Esophagus (tissue), 2 donors: ENCODE data around the gene KANK3. TPM values are rescaled to one million over a fixed set of nuclear protein-coding genes. Genes with fewer than 3 reads are reported as not detected.
A peak's percentile ranks its signal among the peaks of the same experiment; 100 is the strongest.
"Not testable (repeated sequence)": the region's sequence is repeated elsewhere in the genome, so short reads cannot be mapped to it uniquely, and the experiment has no call there.

Experiments
- H3K27ac ChIP-seq, 2 donors: one replicate each; pipeline ENCODE4 v1.5.1; 2013; ENCODE audit warnings: low read depth in 2 of 2, mild to moderate bottlenecking in 2 of 2, inconsistent platforms in 1 of 2, low read length in 1 of 2, moderate library complexity in 1 of 2
- H3K27me3 ChIP-seq, 2 donors: one replicate each; pipeline ENCODE4 v1.6.1; 2013; ENCODE audit warnings: low read length in 2 of 2, control low read depth in 1 of 2, mild to moderate bottlenecking in 1 of 2; ENCODE audit not compliant: insufficient read depth in 2 of 2, control insufficient read depth in 1 of 2
- H3K36me3 ChIP-seq, 2 donors: one replicate each; pipeline ENCODE4 v1.6.1; 2013; ENCODE audit warnings: low read length in 1 of 2; ENCODE audit not compliant: control insufficient read depth in 2 of 2, insufficient read depth in 2 of 2
- H3K4me1 ChIP-seq, 2 donors: one replicate each; pipeline ENCODE4 v1.6.1; 2013; ENCODE audit warnings: low read length in 1 of 2; ENCODE audit not compliant: control insufficient read depth in 2 of 2, insufficient read depth in 2 of 2
- H3K4me3 ChIP-seq, 2 donors: one replicate each; pipeline ENCODE4 v1.5.1; 2013; ENCODE audit warnings: low read length in 2 of 2, mild to moderate bottlenecking in 2 of 2, low read depth in 1 of 2, moderate library complexity in 1 of 2
- H3K9me3 ChIP-seq, 2 donors: one replicate each; pipeline ENCODE4 v1.6.1; 2013; ENCODE audit warnings: mild to moderate bottlenecking in 2 of 2, low read depth in 1 of 2, low read length in 1 of 2, moderate library complexity in 1 of 2; ENCODE audit not compliant: control insufficient read depth in 2 of 2, insufficient read depth in 1 of 2
- WGBS, 2 donors: extraction: QIAGEN DNeasy Blood & Tissue Kit; methylation state at CpG; one replicate each; pipeline ENCODE4 v1.1.7; 2013; 5-methylcytosine and 5-hydroxymethylcytosine counted together
- polyA plus RNA-seq, 2 donors: library from polyadenylated mRNA; stranded (reverse); fragments of 200-250 nt; gene quantifications; one replicate each; pipeline ENCODE4 v1.2.3, GENCODE V29; 2013
- donor health status: healthy with polysubstance abuse.
- donor health status: Bipolar disorder and iron deficiency.

Gene KANK3
- polyA plus RNA-seq, 2 donors: 4.2 to 5.2 TPM

DNA sequence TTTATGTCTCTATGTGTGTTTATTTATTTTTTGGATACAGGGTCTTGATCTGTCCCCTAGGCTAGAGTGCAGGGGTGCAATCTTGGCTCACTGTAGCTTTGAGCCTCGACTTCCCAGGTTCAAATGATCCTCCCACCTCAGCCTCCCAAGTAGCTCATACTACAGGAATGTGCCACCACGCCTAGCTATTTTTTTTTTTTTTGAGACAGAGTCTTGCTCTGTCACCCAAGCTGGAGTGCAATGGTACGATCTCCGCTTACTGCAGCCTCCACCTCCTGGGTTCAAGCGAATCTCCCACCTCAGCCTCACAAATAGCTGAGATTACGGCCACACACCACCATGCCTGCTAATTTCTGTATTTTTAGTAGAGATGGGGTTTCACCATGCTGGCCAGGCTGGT is 15.9 kb upstream of the KANK3 start:
- 89% methylated on average over 6 of the region's 6 CpGs for WGBS, 2 donors
- H3K27me3 ChIP-seq: no peaks in the 10 kb centered on the region
- H3K36me3 ChIP-seq: no peaks in the 10 kb centered on the region
- H3K27ac ChIP-seq: no peak overlapping the region
- no peak overlapping the region for H3K4me3 ChIP-seq
- peaks cover 0 to 3% of the 10 kb centered on the region in 2 donors for H3K4me1 ChIP-seq
- peaks cover 0 to 3% of the 10 kb centered on the region in 2 donors for H3K9me3 ChIP-seq

GRCh38 chr19:8357007-8357521 is 14.0 kb upstream of the KANK3 start:
- H3K27ac ChIP-seq: no peak overlapping the region
- H3K36me3 ChIP-seq: no peaks in the 10 kb centered on the region
- no peak overlapping the region for H3K4me3 ChIP-seq
- H3K9me3 ChIP-seq: peaks cover 0 to 3% of the 10 kb centered on the region in 2 donors
- WGBS, 2 donors: 65 to 74% methylated on average over 4 of the region's 4 CpGs
- H3K27me3 ChIP-seq: no peaks in the 10 kb centered on the region
- H3K4me1 ChIP-seq: no peaks in the 10 kb centered on the region

DNA sequence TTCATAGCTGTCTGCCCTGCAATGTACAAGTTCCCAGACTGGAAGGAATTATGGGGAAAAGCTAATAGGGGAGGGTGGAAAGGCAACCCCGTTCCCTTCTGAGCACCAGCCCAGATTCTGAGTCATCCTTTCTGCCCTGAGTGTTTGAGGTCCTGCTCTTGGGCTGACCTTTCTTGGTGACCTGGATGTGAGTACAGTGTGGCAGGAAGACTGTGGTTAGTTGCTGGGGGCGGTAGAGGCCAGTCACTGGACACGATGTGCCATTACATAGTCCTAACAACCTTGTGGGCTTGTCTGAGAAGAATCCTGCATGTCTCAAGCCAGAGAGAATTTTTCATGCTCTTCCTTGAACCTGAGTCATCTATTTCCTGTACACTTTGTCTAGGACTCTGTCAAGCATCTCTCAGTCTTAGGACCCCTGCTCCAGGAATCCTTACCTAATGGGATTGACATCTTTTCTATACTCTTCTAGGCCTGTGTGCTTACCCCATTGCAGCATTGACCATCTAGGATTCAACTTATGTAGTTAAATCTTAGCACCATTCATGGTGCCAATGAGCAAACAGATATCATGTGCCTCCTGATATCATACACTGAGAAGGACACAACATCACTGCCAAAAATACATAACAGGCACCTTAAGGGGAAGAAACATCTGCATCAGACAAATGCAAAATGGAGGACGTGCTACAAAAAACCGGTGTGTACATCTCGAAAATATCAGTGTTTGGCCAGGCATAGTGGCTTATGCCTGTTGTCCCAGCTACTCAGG is 12.8 kb upstream of the KANK3 start:
- Histone ChIP-seq H3K27me3 (no peaks in the 10 kb centered on the region), H3K4me1 (no peaks in the 10 kb centered on the region), H3K9me3 (peaks cover 0 to 3% of the 10 kb centered on the region in 2 donors), H3K36me3 (no peaks in the 10 kb centered on the region), H3K27ac (no peak overlapping the region), H3K4me3 (no peak overlapping the region)
- WGBS, 2 donors: 68 to 69% methylated on average over 6 of the region's 6 CpGs

DNA sequence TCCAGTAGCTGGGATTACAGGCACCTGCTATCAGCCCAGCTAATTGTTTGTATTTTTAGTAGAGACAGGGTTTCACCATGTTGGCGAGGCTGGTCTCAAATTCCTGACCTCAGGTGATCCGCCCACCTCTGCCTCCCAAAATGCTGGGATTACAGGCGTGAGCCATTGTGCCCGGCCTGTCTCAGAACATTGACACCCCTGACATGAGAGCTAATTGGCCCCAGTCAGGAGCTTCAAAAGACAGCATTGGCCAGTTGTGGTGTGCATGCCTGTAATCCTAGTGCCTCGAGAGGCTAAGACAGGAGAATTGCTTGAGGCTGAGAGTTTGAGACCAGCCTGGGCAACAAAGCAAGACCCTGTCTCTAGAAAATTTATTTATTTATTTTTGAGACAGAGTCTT is 9.8 kb upstream of the KANK3 start:
- not testable (repeated sequence) for H3K27ac ChIP-seq, H3K4me3 ChIP-seq
- WGBS, 2 donors: 41 to 43% methylated on average over 5 of the region's 5 CpGs

DNA sequence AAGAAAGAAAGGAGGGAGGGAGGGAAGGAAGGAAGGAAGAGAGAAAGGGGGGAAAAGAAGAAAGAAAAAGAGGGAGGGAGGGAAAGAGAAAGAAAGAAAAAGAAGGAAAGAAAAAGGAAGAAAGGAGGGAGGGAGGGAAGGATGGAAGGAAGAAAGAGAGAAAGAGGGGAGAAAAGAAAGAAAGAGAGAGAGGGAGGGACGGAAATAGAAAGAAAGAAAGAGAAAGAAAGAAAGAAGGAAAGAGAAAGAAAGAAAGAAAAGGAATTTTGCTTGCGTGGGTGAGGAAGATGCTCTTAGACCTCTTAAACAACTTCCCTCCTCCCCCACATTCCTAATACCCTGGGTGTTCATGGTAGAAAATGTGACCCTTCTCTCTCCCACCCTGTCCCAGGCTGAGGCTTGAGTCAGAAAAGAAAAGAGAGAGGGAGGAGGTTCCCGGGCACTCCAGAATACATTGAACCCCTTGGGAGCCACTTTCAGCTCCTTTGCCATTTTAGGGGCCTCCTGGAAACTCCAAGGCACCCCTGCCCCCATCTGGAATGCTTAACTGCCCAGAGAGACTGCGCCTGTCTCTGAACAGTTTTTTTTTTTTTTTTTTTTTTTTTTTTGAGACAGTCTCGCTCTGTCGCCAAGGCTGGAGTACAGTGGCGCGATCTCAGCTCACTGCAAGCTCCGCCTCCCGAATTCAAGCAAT is 9.2 kb upstream of the KANK3 start:
- 25 to 38% methylated on average over 10 of the region's 10 CpGs for WGBS, 2 donors
- Histone ChIP-seq H3K27me3 (no peaks in the 10 kb centered on the region), H3K36me3 (no peaks in the 10 kb centered on the region), H3K9me3 (peaks cover 0 to 3% of the 10 kb centered on the region in 2 donors), H3K27ac (no peak overlapping the region), H3K4me3 (no peak overlapping the region), H3K4me1 (no peaks in the 10 kb centered on the region)

More for the DNA sequence above, 9.8 kb upstream of the KANK3 start:
- H3K27me3 ChIP-seq, H3K9me3 ChIP-seq, H3K36me3 ChIP-seq, H3K4me1 ChIP-seq: not testable (repeated sequence)

DNA sequence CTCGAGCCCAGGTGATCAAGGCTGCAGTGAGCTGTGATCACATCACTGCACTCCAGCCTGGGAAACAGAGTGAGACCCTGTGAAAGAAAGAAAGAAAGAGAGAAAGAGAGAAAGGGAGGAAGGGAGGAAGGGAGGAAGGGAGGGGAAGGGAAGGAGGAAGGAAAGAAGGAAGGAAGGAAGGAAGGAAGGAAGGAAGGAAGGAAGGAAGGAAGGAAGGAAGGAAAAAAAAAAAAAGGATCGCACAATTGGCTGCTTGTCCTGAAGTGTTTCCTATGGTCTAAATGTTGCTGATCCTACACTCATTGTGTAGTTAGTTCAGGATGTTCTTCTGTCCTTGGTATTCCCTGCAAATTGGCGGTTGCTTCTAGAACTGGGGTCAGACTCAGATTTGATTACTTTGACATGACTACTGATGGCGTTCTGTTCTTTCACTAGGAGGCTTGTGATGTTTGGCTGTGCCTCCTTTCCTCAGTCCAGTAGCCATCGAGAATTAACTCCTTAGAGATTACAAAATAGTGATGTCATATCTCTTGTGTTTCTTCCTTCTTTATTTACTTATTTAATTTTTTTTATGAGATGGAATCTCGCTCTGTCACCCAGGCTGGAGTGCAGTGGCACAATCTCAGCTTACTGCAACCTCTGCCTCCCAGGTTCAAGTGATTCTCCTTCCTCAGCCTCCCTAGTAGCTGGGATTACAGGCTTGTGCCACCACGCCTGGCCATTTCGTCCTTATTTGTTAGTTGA is 6.7 kb upstream of the KANK3 start:
- H3K27ac ChIP-seq: not testable (repeated sequence)
- WGBS, 2 donors: 70 to 71% methylated on average over 8 of the region's 8 CpGs

DNA sequence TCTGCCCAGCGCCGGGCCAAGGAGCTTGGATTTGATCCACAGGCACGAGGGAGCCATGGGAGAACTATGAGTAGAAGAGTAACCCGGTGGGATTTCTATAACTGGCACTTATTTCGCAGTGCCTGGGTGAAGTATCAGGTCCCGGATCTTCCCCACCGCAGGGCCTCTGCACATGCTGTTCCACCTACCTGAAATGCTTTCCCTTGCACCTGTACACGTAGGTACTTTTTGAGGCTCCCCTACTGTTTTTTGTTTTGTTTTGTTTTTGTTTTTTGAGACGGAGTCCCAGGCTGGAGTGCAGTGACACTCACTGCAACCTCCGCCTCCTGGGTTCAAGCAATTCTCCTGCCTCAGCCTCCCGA is 402 bp upstream of the KANK3 start:
- Histone ChIP-seq H3K4me1 (peaks cover 0 to 10% of the 10 kb centered on the region in 2 donors), H3K36me3 (no peaks in the 10 kb centered on the region), H3K27me3 (peaks cover 0 to 4% of the 10 kb centered on the region in 2 donors), H3K27ac (no peak overlapping the region), H3K4me3 (peak overlapping the region; percentile 38 to 61), H3K9me3 (no peaks in the 10 kb centered on the region)
- 38 to 40% methylated on average over 11 of the region's 11 CpGs for WGBS, 2 donors

More for the DNA sequence above, 6.7 kb upstream of the KANK3 start:
- not testable (repeated sequence) for H3K4me1 ChIP-seq, H3K9me3 ChIP-seq, H3K4me3 ChIP-seq, H3K27me3 ChIP-seq, H3K36me3 ChIP-seq

- H3K27ac ChIP-seq: peak overlapping the region; percentile 12 to 37
- no peaks in the 10 kb centered on the region for H3K36me3 ChIP-seq
- peaks cover 2 to 10% of the 10 kb centered on the region in 2 donors for H3K4me1 ChIP-seq
- 34 to 39% methylated on average over 14 of the region's 14 CpGs for WGBS, 2 donors
- no peaks in the 10 kb centered on the region for H3K9me3 ChIP-seq
- H3K27me3 ChIP-seq: peaks cover 0 to 4% of the 10 kb centered on the region in 2 donors
- H3K4me3 ChIP-seq: peak overlapping the region in 1 of 2 donors; percentile 18
Observed at GRCh38 chr19:8342316-8342683, 762 bp downstream of the KANK3 start.

GRCh38 chr19:8341504-8341903 is 1.6 kb downstream of the KANK3 start:
- H3K4me3 ChIP-seq, H3K36me3 ChIP-seq, H3K27me3 ChIP-seq, H3K27ac ChIP-seq, H3K9me3 ChIP-seq: not testable (repeated sequence)
- WGBS, 2 donors: 95 to 97% methylated on average over 4 of the region's 4 CpGs
- peaks cover 2 to 10% of the 10 kb centered on the region in 2 donors for H3K4me1 ChIP-seq
